Activated B cell treated with CpG ODN at 0.5 μM for 24 hours (primary cell): ENCODE results near the gene FGF9. TPM values are rescaled to one million over a fixed set of nuclear protein-coding genes. Genes with fewer than 3 reads are reported as not detected.

ENCODE experiments used
- ATAC-seq: fragments of 200-7000 bp; cut with Tn5 transposase; one replicate; pipeline ENCODE4 v1.10.0; 2021; ENCODE audit warnings: low read depth, mild to moderate bottlenecking, moderate library complexity
- CTCF ChIA-PET: fragments of 350-600 bp; sonication (Branson Sonifier 250); formaldehyde crosslinking; loops from one replicate; lab custom pipeline; 2021; ENCODE audit warnings: antibody characterized with exemption; lab: Charles Lee
- POLR2A ChIA-PET: fragments of 350-600 bp; sonication (Branson Sonifier 250); formaldehyde crosslinking; loops from one replicate; lab custom pipeline; 2021; ENCODE audit warnings: antibody characterized with exemption; lab: Charles Lee
- DNase-seq: peaks from one replicate; pipeline ENCODE4 v3.0.0; 2022
- H3K27ac Mint-ChIP-seq: one replicate; pipeline ENCODE4 v1.8.0; 2020; ENCODE audit warnings: mixed read lengths
- H3K27me3 Mint-ChIP-seq: one replicate; pipeline ENCODE4 v1.8.0; 2021; ENCODE audit warnings: mixed read lengths
- H3K36me3 Mint-ChIP-seq: one replicate; pipeline ENCODE4 v1.8.0; 2021; ENCODE audit warnings: low read depth, mixed read lengths
- H3K4me1 Mint-ChIP-seq: one replicate; pipeline ENCODE4 v1.8.0; 2021; ENCODE audit warnings: mixed read lengths
- H3K4me3 Mint-ChIP-seq: one replicate; pipeline ENCODE4 v1.8.0; 2020; ENCODE audit warnings: mild to moderate bottlenecking, mixed read lengths
- H3K9me3 Mint-ChIP-seq: one replicate; pipeline ENCODE4 v1.8.0; 2020; ENCODE audit warnings: mixed read lengths
- intact Hi-C: fragments of 100-400 bp; cut with micrococcal nuclease; formaldehyde crosslinking; loops from one replicate; pipeline ENCODE4 v1.15.1; 2024
- total RNA-seq: library from RNA; stranded (reverse); gene quantifications from 2 replicates; pipeline ENCODE4 v1.2.3, GENCODE V29; 2022
- TF ChIP-seq, protein P1 (sequence below): fragments of 200-600 bp; IDR thresholded peaks from one replicate; pipeline ENCODE4 v1.8.0; 2022; ENCODE audit warnings: antibody characterized with exemption, mild to moderate bottlenecking

The FGF9 gene
- total RNA-seq, 1 donor from 2014 or later = 0.22 TPM

DNA sequence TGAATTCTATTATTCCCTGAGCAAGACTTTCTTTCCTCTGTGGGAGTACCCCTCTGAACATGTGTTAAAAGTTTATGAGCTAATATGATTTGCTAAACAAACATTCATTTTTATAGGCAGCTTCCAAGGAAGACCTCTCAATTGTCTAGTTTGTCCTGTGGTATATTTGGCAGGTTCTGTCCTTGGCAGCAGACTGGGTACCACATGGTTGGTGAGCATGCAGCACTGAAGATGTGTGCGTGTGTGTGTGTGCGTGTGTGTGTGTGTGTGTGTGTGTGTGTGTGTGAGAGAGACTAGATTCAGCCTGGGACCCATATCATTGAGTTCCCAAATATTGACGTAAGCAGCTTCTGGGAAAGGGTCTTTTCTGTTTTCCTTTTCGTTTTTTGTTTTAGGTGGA, 24.0 kb downstream of the FGF9 start:
- Mint-ChIP-seq H3K4me1 (peaks cover 2% of the 10 kb centered on the region), H3K27me3 (peaks cover 16% of the 10 kb centered on the region), H3K4me3 (no peak overlapping the region), H3K27ac (no peak overlapping the region), H3K36me3 (no peaks in the 10 kb centered on the region), H3K9me3 (no peaks in the 10 kb centered on the region)
- ChIA-PET POLR2A (no interaction called here), CTCF (no interaction called here)
- ATAC-seq = no peak
- intact Hi-C loops = no loop called here
- DNase-seq = no peak
- TF ChIP-seq, protein P1, sequence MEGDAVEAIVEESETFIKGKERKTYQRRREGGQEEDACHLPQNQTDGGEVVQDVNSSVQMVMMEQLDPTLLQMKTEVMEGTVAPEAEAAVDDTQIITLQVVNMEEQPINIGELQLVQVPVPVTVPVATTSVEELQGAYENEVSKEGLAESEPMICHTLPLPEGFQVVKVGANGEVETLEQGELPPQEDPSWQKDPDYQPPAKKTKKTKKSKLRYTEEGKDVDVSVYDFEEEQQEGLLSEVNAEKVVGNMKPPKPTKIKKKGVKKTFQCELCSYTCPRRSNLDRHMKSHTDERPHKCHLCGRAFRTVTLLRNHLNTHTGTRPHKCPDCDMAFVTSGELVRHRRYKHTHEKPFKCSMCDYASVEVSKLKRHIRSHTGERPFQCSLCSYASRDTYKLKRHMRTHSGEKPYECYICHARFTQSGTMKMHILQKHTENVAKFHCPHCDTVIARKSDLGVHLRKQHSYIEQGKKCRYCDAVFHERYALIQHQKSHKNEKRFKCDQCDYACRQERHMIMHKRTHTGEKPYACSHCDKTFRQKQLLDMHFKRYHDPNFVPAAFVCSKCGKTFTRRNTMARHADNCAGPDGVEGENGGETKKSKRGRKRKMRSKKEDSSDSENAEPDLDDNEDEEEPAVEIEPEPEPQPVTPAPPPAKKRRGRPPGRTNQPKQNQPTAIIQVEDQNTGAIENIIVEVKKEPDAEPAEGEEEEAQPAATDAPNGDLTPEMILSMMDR = no peak

DNA sequence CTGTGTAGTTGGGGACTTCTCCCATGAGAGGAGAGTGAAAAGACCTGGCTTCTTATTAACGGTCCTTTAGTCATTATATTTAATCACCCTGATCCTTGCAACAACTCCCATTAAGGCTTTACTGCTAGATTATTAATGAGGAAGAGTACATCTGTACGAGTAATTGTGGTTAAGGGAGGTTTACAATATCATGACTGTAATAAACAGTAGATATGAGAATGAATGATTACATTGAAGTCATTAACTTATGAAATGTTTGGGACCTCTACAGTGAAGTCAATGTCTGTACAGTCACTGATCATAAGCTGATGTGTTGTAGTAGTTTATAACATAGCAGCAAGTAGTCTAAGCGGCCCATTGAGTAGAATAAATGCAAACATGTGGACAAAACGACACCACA, 24.7 kb downstream of the FGF9 start:
- intact Hi-C loops = no loop called here
- no peaks in the 10 kb centered on the region for H3K9me3 Mint-ChIP-seq
- no peak overlapping the region for H3K4me3 Mint-ChIP-seq
- H3K36me3 Mint-ChIP-seq = no peaks in the 10 kb centered on the region
- H3K27me3 Mint-ChIP-seq = peaks cover 16% of the 10 kb centered on the region
- ChIA-PET POLR2A (no interaction called here), CTCF (no interaction called here)
- no peak for DNase-seq
- TF ChIP-seq, protein P1 = no peak
- no peak overlapping the region for H3K27ac Mint-ChIP-seq
- ATAC-seq = no peak
- peaks cover 2% of the 10 kb centered on the region for H3K4me1 Mint-ChIP-seq

DNA sequence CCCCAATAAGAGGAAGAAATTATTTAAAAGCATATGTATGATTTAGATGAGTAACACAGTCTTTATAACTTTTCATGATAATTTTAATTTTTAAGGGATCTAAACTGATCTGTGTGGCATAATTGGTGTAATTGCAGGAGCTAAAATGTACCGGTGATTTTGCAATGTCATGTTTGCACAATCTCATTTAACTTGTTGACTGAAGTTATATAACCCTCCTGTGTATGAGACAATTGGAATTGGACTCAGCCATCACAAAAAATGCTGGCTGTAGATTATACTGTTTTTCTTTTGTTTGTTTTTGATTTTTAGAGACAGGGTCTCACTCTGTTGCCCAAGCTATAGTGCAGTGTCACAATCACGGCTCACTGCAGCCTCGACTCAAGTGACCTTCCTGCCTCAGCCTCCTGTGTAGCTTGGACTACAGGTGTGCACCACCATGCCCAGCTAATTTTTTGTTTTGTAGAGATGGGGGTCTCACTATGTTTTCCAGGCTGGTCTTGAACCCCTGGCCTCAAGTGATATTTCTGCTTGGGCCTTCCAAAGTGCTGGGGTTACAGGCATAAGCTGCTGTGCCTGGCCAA, 26.1 kb downstream of the FGF9 start:
- TF ChIP-seq, protein P1 = no peak
- Mint-ChIP-seq H3K4me1 (no peaks in the 10 kb centered on the region), H3K27me3 (peaks cover 16% of the 10 kb centered on the region), H3K9me3 (no peaks in the 10 kb centered on the region), H3K36me3 (no peaks in the 10 kb centered on the region), H3K27ac (no peak overlapping the region), H3K4me3 (no peak overlapping the region)
- intact Hi-C loops = no loop called here
- ATAC-seq (no peak), DNase-seq (no peak)
- ChIA-PET POLR2A (no interaction called here), CTCF (no interaction called here)

DNA sequence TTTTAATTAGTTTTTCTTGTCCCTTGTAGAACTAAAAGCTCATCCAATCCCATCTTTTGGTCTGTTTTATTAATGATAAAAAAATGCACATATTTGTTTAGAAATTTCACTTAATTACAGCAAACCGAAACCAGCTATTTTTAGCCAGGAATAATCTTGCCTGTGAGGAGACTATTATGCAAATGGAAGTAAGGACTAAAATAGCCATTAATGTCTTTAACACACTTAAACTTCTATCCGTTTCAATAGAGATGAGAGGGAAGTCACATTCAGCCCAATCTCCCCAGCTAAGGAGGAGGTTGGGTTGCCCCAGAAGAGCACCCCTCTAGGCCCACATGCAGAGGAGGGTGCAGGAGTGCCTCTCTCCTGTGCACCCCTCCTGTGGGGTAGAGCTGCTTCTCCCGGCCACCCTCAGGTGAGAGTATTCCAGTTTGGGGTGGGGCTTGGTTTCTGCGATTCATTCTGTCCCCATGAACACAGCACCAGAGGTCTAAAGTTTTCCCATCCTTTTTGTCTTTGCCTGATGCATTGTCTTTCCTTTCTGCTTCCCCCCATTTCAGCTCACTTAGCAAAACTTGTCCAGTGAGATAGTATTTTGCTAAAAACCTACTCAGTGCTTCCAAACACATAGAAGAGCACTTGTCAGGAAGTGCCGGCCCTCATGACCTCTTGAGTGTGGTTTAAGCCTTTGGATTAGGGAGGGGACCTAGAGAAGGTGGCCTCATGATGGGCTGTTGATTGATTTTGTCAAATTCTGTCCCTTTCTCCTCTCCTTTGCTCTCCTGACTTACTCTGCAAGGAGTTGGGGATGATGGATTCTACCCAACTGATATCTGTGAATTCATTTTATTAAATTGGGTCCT, 28.2 kb downstream of the FGF9 start:
- Mint-ChIP-seq H3K27me3 (peaks cover 9% of the 10 kb centered on the region), H3K27ac (no peak overlapping the region), H3K4me1 (no peaks in the 10 kb centered on the region), H3K9me3 (no peaks in the 10 kb centered on the region), H3K4me3 (no peak overlapping the region), H3K36me3 (no peaks in the 10 kb centered on the region)
- DNase-seq (no peak), ATAC-seq (no peak)
- TF ChIP-seq, protein P1 = no peak
- ChIA-PET CTCF (no interaction called here), POLR2A (no interaction called here)
- intact Hi-C loops = no loop called here

DNA sequence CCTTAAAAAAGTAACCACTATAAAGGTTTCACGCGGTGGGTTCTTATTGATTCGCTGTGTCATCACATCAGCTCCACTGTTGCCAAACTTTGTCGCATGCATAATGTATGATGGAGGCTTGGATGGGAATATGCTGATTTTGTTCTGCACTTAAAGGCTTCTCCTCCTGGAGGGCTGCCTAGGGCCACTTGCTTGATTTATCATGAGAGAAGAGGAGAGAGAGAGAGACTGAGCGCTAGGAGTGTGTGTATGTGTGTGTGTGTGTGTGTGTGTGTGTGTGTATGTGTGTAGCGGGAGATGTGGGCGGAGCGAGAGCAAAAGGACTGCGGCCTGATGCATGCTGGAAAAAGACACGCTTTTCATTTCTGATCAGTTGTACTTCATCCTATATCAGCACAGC, 30.6 kb downstream of the FGF9 start:
- Mint-ChIP-seq H3K27ac (no peak overlapping the region), H3K4me1 (no peaks in the 10 kb centered on the region), H3K4me3 (no peak overlapping the region), H3K36me3 (no peaks in the 10 kb centered on the region), H3K27me3 (peaks cover 4% of the 10 kb centered on the region), H3K9me3 (no peaks in the 10 kb centered on the region)
- DNase-seq = no peak
- CTCF ChIA-PET = no interaction called here
- ATAC-seq = no peak
- intact Hi-C loops = no loop called here
- POLR2A ChIA-PET = no interaction called here
- TF ChIP-seq, protein P1 = no peak
